Kidney epithelial cell (primary cell): ENCODE data around the gene PSMB2. TPM values are rescaled to one million over a fixed set of nuclear protein-coding genes. Genes with fewer than 3 reads are reported as not detected.
"Not testable (repeated sequence)": the region's sequence is repeated elsewhere in the genome, so short reads cannot be mapped to it uniquely, and the experiment has no call there.

ENCODE experiments used
- DNase-seq: peaks from one replicate; pipeline ENCODE4 v3.0.0-alpha.2; 2010; ENCODE audit warnings: low read depth
- H3K27me3 ChIP-seq: 2 replicates; pipeline ENCODE4 v1.6.0; 2011; ENCODE audit warnings: low read length; ENCODE audit not compliant: control insufficient read depth, insufficient read depth
- H3K36me3 ChIP-seq: 2 replicates; pipeline ENCODE4 v1.5.1; 2011; ENCODE audit warnings: low read length; ENCODE audit not compliant: control insufficient read depth, insufficient read depth
- H3K4me3 ChIP-seq: 2 replicates; pipeline ENCODE4 v1.5.1; 2011; ENCODE audit warnings: low read depth, mild to moderate bottlenecking, control low read depth, low read length
- total RNA-seq: library from RNA; depleted of rRNA; stranded (reverse); fragments of >200 nt; gene quantifications from 2 replicates; pipeline ENCODE4 v1.2.3, GENCODE V29; 2015
- TF ChIP-seq, protein P1 (sequence below): IDR thresholded peaks from 2 replicates; pipeline ENCODE4 v1.5.1; 2011; ENCODE audit warnings: mild to moderate bottlenecking, moderate library complexity, low read length, control low read depth, inconsistent platforms; ENCODE audit not compliant: insufficient read depth, poor library complexity, severe bottlenecking

PSMB2 gene
- total RNA-seq, 1 donor from 2014 or later = 75.4 TPM

DNA sequence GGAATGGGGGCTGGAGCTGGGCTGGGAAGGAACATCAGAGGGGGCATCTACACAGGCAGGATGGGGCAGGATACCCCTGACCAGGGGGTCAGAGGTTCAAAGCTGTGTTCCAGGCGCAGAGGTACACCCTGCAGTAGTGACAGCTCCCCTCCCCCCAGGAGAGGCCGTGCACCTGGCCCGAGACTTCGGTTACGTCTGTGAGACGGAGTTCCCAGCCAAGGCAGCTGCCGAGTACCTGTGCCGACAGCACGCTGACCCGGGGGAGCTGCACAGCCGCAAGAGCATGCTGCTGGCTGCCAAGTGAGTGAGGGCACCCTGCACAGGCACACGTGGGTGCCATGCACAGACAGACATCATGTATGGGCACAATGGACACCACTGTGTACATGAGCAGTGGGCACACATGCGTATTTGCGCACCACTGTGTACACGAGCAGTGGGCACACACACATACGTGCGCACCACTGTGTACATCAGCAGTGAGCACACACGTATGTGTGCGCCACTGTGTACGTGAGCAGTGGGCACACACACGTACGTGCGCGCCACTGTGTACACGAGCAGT, 50.8 kb downstream of the PSMB2 start:
- no peak overlapping the region for H3K4me3 ChIP-seq
- H3K36me3 ChIP-seq = no peaks in the 10 kb centered on the region
- no peak for DNase-seq
- TF ChIP-seq, protein P1, sequence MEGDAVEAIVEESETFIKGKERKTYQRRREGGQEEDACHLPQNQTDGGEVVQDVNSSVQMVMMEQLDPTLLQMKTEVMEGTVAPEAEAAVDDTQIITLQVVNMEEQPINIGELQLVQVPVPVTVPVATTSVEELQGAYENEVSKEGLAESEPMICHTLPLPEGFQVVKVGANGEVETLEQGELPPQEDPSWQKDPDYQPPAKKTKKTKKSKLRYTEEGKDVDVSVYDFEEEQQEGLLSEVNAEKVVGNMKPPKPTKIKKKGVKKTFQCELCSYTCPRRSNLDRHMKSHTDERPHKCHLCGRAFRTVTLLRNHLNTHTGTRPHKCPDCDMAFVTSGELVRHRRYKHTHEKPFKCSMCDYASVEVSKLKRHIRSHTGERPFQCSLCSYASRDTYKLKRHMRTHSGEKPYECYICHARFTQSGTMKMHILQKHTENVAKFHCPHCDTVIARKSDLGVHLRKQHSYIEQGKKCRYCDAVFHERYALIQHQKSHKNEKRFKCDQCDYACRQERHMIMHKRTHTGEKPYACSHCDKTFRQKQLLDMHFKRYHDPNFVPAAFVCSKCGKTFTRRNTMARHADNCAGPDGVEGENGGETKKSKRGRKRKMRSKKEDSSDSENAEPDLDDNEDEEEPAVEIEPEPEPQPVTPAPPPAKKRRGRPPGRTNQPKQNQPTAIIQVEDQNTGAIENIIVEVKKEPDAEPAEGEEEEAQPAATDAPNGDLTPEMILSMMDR = no peak
- no peaks in the 10 kb centered on the region for H3K27me3 ChIP-seq

DNA sequence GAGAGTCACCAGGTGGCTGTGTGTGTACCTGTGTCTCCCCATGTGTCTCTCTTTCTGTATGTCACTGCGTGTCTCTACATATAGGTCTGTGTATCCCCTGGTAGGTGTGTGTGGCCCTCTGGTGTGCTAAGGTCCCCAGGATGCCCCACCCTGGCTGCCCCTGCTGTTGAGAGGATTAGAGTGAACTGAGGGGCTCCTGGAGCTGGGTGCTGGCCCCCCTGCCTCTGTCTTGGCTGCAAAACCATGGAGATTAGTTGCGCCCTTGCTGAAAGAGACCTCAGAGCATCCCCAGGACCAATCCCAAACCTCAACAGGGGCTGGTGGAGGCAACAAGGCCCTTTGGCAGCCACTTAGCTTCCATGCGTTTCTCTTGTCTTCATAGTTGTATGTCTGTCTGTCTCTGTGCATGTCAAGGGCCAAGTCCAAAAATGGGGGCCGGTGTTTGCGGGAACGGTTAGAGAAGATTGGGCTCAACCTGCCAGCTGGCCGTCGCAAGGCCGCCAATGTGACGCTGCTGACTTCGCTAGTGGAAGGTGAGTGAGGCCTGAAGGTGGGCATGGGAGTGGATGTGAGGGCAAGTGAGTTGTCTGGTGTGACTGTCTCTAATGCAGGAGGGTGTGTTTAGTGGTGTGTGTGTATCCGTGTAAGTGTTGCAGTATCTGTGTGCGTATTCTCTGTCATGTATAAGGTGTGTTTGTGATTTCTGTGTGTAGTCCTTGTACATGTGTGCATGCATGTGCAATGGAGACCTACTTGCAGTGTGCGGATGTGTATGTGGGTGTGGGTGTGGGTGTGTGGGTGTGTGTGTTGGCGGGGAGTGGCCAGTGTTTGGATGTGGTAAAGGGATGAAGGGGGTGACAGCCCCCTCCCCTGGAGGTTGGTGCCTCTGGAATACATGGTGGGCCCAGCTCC, 51.6 kb downstream of the PSMB2 start:
- Histone ChIP-seq H3K27me3 (no peaks in the 10 kb centered on the region), H3K4me3 (no peak overlapping the region), H3K36me3 (no peaks in the 10 kb centered on the region)
- TF ChIP-seq, protein P1 = no peak
- DNase-seq = no peak

DNA sequence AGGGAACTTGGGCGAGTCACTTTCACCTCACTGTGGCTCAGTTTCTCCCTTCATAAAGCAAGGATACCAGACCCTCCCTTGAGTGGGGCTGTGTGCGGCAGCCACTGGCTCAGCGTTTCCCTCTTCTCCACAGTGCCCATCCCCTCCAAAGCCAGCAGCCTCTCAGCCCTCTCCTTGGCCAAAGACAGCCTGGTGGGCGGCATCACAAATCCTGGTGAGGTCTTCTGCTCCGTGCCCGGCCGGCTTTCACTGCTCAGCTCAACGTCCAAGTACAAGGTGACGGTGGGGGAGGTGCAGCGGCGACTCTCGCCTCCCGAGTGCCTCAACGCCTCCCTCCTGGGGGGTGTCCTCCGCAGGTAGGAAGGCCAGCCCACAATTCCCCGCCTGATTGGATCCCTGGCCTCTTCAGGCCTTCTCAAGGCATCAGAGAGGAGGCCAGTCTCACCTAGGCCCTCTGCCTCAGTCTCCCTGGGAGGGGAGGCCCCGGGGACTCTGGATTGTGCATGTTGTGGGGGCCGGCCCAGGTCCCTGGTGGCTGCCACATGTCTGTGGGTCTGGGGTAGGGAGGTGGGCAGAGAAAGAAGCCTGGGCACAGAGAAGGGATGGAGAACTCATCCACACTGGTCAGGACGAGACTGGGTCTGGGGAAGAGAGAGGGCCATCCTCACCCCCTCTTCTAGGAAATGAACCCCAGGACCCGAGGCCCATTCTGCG, 53.0 kb downstream of the PSMB2 start:
- no peaks in the 10 kb centered on the region for H3K36me3 ChIP-seq
- H3K27me3 ChIP-seq = no peaks in the 10 kb centered on the region
- TF ChIP-seq, protein P1 = no peak
- no peak overlapping the region for H3K4me3 ChIP-seq
- DNase-seq = no peak

DNA sequence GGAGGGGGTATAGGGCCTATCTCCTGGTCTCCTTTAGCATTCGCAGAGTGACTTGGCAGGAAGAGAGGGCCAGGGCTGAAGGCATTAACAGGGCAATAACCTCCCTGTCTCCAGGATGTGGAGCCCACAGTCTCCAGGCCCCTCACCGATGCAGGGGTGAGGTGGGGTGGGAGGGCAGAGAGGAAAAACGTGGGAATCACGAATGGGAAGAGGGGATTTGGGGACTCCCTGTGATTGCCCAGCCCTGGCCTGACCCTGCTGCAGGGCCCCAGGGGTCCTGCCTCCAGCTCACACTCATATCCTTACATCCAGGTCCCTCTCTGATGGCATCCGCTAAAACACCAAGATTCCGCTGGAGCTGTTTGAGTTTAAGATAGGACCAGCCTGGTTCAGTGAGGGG, 53.6 kb downstream of the PSMB2 start:
- Histone ChIP-seq H3K36me3 (no peaks in the 10 kb centered on the region), H3K4me3 (no peak overlapping the region), H3K27me3 (no peaks in the 10 kb centered on the region)
- no peak for DNase-seq
- TF ChIP-seq, protein P1 = no peak

DNA sequence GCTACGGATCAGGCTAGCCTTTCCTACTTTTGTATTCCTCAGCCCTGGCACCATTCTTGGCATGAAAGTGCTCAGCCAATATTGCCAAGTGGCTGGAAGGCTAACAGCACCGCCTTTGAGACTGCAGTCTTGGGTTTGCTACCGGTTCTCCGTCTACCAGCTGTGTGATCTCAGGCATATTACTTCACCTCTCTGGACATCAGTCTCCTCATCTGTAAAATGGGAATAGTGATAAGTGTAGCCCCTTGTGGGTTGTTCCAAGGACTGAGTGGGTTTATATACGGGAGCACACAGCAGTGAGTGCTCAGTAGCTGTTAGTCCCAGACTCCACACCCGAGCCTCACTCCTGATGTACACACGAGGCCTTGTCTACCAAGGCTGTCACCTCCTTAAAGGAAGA, 54.5 kb downstream of the PSMB2 start:
- Histone ChIP-seq H3K27me3 (no peaks in the 10 kb centered on the region), H3K36me3 (no peaks in the 10 kb centered on the region), H3K4me3 (no peak overlapping the region)
- no peak for DNase-seq
- TF ChIP-seq, protein P1 = no peak

DNA sequence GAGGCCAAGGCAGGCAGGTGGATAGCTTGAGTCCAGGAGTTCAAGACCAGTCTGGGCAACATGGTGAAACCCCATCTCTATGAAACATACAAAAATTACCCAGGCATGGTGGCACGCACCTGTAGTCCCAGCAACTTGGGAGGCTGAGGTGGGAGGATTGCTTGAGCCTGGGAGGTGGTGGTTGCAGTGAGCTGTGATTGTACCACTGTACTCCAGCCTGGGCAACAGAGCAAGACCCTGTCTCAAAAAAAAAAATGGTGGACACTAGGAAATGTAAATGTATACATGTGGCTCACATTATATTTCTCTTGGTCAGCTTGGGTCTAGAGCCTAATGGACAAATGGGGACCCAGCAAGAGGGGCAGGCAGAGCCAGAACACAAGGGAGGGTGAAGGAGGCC, 55.5 kb downstream of the PSMB2 start:
- not testable (repeated sequence) for DNase-seq, H3K4me3 ChIP-seq, H3K36me3 ChIP-seq, H3K27me3 ChIP-seq
